GM21367 (cell line): ENCODE results near the gene MRPL51.

Source experiments
- ATAC-seq: cut with Tn5 transposase; IDR thresholded peaks from one replicate; pipeline ENCODE4 v1.9.1; 2021; ENCODE audit not compliant: unreplicated experiment

Gene MRPL51

GRCh38 chr12:6462234-6462995 is 30.6 kb downstream of the MRPL51 start:
- ATAC-seq, result no peak

DNA sequence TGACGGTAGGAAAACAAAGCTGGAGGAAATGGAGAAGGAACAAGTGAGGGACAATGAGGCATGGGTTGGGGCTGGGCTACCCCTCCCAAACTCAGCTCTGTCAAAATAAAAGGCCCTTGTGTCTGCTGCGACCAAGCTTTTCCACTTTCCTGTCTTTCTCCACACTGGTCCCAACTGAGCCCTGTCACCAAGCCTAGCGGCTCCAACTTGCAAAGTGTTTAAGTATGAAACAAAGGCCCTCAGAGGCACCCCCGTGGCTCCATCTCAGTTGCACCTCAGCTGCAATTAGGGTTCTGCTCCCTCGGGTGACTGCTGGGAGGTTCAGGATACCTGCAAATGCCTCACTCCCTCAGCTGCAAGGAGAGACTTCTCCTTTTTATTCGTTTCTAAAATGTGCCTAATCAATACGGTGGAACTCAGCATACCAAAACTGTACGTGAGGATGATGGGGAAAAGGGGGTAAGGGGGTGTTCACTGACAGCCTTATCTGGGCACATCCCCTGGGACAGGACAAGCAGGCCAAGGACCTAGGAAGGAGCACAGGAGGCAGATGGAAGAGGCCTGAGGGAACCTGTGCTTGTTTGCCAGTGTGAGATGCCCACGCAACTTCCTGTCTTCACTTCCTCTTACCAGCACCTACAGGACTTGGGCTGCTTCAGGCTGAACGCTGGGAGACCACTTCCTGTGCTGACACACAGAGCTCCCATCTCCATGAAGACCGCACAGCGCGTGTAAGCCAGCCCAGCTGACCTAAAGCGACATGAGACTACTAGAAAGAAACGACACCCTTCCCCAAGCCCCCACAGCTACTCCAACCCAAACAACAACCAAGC is 31.4 kb downstream of the MRPL51 start:
- peak; percentile 47 for ATAC-seq

GRCh38 chr12:6460751-6461371 is 32.2 kb downstream of the MRPL51 start:
- ATAC-seq, result no peak

DNA sequence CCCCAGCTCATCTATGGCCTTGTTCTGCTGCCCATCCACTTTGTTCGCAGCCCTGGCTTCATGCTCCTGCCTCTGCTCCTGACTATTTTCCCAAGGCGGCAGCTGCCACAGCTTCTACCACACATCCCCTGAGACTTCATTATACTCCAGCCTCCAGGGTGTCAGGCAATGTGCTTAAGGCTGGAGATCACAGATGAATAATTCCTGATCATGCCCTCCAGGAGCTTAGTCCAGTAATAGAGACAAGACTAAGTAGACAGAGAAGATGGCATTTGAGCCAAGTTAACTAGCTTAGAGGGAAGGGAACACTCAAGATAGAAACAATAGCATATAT is 34.1 kb downstream of the MRPL51 start:
- no peak for ATAC-seq

DNA sequence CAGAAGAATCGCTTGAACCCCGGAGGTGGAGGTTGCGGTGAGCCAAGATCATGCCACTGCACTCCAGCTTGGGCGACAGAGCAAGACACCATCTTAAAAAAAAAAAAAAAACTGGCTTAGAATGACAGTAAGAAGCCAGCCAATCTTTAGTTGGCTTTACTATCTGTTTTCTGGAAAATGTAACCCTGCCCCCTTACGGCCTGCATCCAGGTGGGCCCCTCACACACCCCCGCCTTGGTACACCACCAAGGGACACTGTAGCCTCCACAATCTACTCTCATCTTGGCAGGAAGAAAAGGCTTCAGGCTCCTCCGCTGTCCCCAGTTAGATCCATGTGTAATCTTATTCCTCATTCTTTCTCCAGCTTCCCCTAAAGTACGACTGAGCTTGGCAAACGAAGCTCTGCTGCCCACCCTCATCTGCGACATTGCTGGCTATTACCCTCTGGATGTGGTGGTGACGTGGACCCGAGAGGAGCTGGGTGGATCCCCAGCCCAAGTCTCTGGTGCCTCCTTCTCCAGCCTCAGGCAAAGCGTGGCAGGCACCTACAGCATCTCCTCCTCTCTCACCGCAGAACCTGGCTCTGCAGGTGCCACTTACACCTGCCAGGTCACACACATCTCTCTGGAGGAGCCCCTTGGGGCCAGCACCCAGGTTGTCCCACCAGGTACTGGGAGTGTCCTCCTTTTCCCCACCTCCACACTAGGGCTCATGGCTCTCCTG is 34.6 kb downstream of the MRPL51 start:
- no peak for ATAC-seq

- ATAC-seq, result no peak
These were observed 35.7 kb downstream of the MRPL51 start for GRCh38 chr12:6457220-6457945.

- no peak for ATAC-seq
These were observed 40.0 kb downstream of the MRPL51 start for GRCh38 chr12:6452944-6453630.

GRCh38 chr12:6452245-6452943 is 40.7 kb downstream of the MRPL51 start:
- ATAC-seq, result no peak

DNA sequence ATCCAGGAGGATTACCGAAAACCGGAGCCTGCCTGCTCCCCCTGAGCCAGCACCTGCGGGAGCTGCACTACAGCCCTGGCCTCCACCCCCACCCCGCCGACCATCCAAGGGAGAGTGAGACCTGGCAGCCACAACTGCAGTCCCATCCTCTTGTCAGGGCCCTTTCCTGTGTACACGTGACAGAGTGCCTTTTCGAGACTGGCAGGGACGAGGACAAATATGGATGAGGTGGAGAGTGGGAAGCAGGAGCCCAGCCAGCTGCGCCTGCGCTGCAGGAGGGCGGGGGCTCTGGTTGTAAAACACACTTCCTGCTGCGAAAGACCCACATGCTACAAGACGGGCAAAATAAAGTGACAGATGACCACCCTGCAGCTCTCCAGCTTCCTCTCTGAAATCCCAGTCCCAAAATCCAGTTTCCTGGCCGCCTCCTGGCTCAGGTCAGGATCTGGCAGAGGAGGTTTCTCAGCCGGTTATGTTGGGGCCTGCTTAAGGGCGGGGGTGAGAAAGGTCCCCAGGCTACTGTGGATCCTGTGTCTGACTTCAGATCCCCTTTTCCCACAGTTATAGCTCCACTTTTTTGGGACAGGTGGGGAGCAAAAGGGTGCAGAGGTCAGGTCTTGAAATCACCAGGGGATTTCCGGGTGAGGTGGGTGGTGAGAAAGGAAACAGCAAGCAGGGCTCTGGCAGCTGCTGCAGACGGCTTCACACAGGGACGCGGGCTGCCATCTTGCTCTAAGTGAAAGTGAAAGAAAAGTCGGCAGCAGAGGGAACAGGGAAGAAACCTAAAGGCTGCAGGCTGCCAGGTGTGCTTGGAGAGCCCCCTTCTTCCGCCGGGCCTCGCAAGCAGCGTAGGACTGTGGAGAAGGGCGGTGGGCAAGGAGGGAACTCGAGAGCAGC is 41.5 kb downstream of the MRPL51 start, which contains the start of gene TAPBPL:
Gene TAPBPL (plus strand): TSS at position 695 of the 897 bp plus-strand sequence. CDS start 207 bp downstream, outside the sequence.
- peak; percentile 44 for ATAC-seq

DNA sequence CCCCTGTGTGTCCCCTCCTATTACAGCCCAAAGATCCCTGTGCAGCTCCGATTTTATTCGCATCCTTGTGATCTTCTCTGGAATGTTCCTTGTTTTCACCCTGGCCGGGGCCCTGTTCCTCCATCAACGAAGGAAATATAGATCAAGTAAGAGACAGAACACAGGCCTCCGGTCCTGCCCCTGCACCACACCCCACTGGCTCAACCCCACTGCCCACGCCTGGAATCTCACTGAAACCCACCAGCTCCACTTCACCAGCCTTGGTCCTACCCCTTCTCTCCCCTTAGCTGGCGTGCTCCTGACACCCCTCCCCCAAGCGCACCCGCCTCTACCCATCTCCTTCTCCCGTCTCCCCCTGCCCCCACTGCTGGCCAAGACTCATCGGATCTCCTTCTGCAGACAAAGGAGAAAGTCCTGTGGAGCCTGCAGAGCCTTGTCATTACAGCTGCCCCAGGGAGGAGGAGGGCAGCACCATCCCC is 42.2 kb downstream of the MRPL51 start:
- ATAC-seq, result no peak

- ATAC-seq, result no peak
These were observed 42.8 kb downstream of the MRPL51 start for GRCh38 chr12:6450091-6450868.

GRCh38 chr12:6444704-6445688 is 48.1 kb downstream of the MRPL51 start, which contains the start of gene CD27:
TSS of gene CD27 (plus strand) at chr12:6444955. CDS start at chr12:6445096, 141 bp downstream.
- no peak for ATAC-seq

DNA sequence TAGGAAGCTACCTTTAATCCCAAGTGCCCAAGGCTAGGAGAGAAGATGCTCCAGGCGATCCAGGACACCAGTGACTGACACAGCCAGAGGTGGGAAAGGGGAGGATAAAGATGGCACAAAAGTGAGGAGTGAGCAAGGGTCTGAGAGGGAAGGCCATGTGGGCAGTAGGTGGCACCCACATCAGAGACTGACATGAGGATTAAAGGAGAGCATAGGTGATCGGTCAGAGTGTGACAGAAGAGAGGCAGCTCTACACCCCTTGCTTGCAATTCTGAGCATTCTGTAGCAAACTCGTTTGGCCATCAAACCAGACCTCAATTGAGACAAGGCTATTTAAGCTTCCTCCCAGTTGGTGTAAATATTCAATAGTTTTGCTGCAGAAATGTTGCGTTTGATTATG is 49.0 kb downstream of the MRPL51 start:
- ATAC-seq, result no peak

DNA sequence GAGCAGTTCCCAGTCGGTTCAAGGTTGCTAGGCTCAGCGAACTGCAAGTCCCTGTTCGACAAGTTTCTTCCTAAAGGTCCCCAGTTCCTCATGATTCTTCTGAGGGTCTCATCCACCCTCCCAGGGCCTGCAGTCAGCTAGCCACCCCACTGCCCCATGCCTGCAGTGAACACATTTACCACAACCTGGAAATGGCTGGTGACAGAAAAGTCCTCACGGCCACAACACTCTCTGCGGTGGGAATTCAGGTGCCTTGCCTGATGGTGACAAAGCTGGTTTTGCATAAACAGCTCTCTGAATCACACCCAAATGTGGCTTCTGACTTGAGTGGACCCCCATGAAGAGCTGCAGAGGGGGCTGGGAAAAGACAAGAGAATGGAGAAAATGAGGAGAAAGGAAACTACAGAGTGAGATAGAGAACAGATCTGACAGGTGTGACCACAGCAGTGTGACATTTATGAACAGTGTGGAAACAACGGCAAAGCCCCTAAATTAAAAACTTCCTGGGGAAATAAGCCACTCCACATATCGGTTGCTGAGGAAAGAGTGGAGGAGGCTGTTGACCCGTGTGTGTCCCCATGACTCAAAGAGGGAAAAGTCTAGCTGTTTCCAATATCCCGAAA is 49.6 kb downstream of the MRPL51 start:
- no peak for ATAC-seq

DNA sequence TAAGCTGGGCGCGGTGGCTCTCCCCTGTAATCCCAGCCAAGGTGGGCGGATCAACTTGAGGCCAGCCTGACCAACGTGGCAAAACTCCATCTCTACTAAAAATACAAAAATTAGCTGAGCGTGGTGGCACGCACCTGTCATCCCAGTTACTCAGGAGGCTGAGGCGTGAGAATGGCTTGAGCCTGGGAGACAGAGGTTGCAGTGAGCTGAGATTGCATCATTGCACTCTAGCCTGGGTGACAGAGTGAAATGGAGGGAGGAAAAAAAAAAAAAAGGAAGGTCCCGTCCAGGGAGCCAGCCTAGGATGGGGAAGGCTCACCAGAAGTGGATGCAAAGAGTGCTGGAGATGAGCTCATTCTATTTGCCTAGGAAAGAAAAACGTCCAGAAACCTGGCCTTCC is 50.2 kb downstream of the MRPL51 start:
- ATAC-seq, result no peak
